ENCODE data around the gene INPP4A. TPM values are rescaled to one million over a fixed set of nuclear protein-coding genes. Genes with fewer than 3 reads are reported as not detected.
"Not testable (repeated sequence)": the region's sequence is repeated elsewhere in the genome, so short reads cannot be mapped to it uniquely, and the experiment has no call there.

The INPP4A gene
- 9.3 TPM for total RNA-seq

DNA sequence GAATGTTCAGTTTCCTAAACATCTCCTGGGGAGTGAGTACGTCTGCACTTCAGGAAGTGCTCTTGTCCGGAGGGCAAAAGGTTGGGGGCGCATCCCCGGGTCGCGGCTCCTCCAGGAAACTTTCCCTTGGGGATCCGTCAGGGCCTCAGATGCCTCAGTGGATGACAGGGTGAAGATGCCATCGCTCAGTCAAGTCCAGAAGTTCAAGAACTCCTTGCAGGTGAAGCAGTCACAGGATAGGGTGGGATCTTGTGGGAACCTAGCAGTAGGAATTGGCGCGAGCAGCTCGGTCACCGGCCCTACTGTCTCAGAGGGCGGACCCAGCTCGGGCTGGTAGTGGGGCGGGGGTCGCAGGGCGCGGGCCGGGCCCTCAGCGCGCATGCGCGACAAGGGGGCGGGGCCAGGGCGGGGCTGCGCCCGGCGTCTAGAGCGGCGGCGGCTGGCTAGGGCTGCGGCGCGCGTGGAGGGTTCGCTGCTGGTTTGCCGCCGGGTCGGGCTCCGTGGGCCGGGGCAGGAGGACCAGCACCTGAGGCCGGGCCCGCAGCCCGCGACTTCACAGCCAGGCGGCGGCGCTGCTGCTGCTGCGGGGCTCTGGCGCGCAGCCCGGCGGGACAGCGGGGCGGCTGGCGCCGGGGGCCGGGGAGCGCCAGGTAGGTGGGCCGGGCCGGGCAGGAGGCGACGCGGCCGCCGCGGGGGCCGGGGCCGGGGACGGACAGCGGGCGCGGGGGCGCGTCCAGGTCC is at the start of gene INPP4A:
Gene INPP4A (plus strand): TSS at position 423 of the 741 bp plus-strand sequence. CDS start 75,191 bp downstream, outside the sequence.
- DNase-seq (ENCODE audit: low spot score), result peak; percentile 87

DNA sequence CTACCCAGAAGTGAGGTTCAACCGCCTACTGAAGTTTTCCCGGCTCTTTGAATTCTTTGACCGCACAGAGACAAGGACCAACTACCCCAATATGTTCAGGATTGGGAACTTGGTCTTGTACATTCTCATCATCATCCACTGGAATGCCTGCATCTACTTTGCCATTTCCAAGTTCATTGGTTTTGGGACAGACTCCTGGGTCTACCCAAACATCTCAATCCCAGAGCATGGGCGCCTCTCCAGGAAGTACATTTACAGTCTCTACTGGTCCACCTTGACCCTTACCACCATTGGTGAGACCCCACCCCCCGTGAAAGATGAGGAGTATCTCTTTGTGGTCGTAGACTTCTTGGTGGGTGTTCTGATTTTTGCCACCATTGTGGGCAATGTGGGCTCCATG is 48.7 kb upstream of the INPP4A start:
- no peak for DNase-seq (ENCODE audit: low spot score)
- no peak for ATAC-seq

More for the DNA sequence above, at the start of gene INPP4A:
- peak; percentile 96 for ATAC-seq

DNA sequence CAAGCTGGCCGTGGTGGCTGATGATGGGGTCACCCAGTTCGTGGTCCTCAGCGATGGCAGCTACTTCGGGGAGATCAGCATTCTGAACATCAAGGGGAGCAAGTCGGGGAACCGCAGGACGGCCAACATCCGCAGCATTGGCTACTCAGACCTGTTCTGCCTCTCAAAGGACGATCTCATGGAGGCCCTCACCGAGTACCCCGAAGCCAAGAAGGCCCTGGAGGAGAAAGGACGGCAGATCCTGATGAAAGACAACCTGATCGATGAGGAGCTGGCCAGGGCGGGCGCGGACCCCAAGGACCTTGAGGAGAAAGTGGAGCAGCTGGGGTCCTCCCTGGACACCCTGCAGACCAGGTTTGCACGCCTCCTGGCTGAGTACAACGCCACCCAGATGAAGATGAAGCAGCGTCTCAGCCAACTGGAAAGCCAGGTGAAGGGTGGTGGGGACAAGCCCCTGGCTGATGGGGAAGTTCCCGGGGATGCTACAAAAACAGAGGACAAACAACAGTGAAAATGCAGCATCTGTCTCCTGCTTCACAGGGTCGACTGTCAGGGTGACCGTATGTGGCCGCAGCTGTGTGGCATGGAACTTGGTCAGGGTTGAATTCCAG is 47.8 kb upstream of the INPP4A start:
- ATAC-seq, result no peak
- no peak for DNase-seq (ENCODE audit: low spot score)

DNA sequence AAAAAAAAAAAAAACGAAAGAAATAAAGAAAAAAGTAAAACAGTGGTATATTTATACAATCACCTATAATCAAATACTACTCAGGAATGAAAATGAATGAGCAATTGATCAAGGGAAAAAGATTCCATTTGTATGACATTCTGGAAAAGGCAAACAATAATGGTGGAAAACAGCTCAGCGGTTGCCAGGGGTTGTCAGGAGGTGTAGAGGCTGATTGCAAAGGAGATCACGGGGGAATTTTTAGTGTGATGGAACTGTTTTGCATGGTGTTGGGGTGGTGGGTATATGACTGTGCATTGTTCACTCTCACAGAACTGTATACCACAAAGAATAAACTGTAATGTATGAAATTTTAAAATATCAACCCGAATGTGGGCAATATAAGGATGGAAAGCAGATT is 45.5 kb upstream of the INPP4A start:
- no peak for DNase-seq (ENCODE audit: low spot score)
- no peak for ATAC-seq

DNA sequence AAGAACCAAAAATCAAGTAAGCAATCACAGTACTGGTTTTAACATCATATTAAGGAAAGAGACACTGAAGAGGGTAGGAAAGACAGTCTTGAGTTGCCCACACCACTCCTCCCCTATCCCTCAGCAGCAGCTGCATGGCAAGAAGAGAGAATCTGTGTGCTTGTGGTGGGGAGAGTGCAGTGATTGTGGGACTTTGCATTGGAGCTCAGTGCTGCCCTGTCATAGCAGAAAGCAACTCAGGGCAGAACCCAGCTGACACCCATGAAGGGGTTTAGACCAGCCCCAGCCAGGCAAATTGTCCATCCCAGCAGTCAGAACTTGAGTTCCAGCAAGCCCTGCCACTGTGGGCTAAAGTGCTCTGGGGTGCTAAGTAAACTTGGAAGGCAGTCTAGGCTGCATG is 40.8 kb upstream of the INPP4A start:
- ATAC-seq, result no peak

DNA sequence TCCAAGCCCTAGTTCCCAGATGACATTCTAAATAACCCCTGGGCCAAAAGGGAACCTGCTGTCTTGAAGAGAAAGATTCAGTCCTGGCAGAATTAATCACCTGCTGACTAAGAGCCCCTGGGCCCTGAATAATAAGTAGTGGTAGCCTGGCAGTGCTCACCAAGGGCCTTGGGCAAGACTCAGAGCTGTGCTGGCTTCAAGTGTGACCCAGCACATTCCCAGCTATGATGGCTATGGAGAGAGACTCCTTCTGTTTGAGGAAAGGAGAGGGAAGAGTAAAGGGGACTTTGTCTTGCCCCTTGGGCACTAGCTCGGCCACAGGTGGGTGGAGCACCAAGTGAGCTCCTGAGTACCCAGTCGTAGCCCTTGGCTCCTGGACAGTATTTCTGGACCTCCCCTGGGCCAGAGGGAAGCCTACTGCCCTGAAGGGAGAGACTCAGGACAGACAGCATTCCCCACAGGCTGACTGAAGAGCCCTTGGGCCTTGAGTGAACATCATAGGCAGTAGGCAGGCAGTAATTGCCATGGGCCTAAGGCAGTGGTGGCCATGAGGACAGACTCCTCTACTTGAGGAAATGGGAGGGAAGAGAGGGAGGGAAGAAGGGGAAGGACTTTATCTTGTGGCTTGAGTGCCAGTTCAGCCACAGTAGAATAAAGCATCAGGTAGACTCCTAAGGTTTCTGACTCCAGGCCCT is 40.0 kb upstream of the INPP4A start:
- DNase-seq (ENCODE audit: low spot score) (no peak), ATAC-seq (no peak)

More for the DNA sequence above, 40.8 kb upstream of the INPP4A start:
- DNase-seq (ENCODE audit: low spot score), result no peak

DNA sequence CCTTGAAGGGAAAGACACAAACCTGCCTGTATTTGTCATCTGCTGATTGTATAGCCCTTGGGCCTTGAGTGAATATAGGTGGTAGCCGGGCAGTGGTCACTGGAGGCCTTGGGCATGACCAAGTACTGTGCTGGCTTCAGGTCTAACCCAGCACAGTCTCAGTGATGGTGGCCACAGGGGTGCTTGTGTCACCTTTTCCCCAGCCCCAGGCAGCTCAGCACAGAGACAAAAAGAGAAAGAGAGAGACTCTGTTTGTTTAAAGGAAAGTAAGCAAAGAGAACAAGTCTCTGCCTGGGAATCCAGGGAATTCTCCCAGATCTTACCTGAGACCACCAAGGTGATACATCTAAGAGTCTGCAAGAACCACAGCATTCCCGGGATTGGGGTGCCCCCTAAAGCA is 39.4 kb upstream of the INPP4A start:
- ATAC-seq (no peak), DNase-seq (ENCODE audit: low spot score) (no peak)

DNA sequence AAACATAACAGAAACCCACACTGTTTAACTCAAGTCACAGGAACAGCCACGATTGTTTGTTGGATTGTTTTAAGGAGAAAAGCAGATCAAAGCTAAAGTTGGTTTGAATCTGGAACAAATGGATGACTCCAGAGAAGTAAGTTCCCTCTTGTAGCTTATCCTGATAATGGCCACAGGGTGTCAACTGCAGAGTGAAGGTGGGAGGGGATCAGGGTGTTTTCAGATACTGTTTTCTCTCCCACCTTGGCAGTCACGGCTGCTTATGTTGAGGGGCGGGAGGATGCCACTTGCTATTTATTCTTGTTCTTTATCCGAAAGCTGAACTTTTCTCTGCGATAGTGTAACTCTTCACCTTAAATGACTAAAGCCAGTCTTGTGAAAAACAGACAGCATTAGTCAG is 36.5 kb upstream of the INPP4A start:
- DNase-seq (ENCODE audit: low spot score) (no peak), ATAC-seq (no peak)

DNA sequence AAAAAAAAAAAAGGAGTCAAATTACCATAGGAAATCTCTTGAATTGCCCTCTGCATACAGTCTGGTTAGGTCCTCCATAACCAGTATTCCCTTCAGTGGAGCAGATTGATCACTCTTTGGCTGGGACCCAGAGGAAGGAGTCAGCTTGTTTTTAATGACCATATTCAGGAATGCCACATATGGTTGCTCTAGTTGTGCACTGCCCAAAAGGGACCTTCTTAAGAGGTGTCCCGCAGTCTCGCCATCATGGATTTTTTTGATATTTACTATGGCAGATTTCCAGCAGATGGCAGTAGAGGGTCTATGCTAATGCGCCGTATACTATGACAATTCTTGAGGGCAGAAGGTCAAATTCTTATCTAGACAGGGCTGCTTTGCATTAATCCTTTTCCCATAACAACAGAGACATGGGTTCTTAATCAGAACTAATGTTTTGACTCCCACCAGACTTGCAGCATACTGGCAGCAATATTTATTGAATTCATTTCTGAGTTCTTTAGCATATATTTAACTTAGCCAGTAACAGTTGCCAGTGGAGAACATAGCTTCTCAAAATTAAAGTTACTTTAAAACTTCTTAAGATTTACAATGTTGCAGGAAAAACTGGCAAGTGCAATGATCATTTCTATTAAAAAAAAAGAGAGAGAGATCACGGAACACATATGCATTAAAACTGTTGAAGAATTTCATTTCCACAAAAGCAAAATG is 31.8 kb upstream of the INPP4A start:
- DNase-seq (ENCODE audit: low spot score) (no peak), ATAC-seq (peak; percentile 92)

DNA sequence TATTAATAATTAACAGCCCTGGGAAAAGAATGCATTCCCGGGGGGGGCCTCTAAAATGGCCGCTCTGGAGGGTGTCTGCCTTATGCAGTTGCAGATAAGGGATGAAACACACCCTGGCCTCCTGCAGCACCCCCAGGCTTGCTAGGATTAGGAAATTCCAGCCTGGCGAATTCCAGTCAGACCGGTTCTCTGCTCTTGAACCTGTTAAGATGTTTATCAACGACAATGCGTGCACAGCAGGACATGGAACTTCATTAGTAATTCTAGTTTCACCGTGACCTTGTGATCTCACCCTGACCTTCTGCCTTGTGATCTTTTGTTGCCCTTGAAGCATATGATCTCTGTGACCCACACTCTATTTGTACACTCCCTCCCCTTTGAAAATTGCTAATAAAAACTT is 30.4 kb upstream of the INPP4A start:
- not testable (repeated sequence) for DNase-seq (ENCODE audit: low spot score); ATAC-seq

DNA sequence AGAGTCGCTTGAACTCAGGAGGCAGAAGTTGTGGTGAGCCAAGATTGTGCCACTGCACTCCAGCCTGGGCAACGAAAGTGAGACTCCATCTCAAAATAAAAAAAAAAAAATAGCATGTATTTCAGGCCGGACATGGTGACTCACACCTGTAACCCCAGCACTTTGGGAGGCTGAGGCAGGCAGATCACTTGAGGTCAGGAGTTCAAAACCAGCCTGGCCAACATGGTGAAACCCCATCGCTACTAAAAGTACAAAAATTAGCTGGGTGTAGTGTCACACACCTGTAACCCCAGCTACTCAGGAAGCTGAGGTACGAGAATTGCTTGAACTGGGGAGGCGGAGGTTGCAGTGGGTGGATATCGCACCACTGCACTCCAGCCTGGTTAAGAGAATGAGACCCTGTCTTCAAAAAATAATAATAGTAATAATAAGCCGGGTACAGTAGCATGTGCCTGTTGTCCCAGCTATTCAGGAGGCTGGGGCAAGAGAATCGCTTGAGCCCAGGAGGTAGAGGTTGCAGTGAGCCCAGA is 28.9 kb upstream of the INPP4A start:
- ATAC-seq; DNase-seq (ENCODE audit: low spot score): not testable (repeated sequence)

DNA sequence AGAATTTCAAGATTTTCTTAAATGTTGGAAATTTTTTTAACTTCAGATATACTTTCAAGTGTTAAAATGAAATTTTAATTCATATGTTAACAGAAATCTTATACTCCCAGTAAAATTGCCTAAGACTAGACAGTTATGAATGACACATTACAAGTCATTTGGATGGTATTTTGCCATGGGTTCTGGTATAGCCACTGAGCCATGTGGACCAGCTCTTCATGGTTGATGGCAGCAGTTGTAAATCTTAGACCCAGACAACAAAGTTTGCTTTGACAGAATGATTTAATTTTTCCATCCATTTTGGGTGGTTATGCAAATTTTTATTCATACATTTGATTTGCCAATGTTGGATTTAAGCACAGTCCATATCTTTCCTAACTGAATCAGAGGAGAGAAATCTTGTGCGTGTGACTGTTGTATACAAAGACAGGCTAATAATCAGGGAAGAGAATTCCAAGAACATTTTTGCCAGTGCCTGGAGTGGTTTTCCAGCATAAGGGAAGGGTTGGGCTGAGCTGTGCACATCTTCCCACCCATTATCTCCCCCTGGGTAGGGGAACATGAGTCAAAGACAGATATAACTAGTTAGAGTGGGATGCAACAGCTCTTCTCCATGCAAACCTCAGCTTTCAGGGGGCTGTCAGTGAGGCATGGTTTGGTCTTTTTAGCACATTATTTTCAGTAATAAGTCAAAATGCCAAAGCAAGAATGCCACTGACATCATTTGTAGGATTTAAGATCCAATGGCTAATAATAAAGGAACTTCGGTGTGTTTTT is 28.1 kb upstream of the INPP4A start:
- ATAC-seq, result no peak
- no peak for DNase-seq (ENCODE audit: low spot score)

DNA sequence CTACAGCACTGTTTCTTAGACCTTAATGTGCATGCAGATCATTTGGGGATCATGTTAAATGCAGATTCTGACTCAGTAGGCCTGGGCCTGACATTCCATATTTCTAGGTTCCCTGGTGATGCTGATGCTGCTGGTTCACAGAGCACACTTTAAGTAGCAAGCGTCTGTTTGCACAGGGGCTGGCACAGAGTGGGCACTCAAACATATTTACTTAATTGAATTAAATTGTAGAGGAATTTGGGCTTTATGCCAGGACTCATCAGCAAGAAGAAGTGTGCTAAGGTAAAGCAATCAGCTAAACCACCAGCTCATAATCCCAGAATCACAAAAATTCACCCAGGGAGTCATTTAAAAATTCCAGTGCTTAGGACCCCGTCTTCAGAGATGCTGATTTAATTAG is 25.1 kb upstream of the INPP4A start:
- ATAC-seq, result no peak
- DNase-seq (ENCODE audit: low spot score), result no peak

DNA sequence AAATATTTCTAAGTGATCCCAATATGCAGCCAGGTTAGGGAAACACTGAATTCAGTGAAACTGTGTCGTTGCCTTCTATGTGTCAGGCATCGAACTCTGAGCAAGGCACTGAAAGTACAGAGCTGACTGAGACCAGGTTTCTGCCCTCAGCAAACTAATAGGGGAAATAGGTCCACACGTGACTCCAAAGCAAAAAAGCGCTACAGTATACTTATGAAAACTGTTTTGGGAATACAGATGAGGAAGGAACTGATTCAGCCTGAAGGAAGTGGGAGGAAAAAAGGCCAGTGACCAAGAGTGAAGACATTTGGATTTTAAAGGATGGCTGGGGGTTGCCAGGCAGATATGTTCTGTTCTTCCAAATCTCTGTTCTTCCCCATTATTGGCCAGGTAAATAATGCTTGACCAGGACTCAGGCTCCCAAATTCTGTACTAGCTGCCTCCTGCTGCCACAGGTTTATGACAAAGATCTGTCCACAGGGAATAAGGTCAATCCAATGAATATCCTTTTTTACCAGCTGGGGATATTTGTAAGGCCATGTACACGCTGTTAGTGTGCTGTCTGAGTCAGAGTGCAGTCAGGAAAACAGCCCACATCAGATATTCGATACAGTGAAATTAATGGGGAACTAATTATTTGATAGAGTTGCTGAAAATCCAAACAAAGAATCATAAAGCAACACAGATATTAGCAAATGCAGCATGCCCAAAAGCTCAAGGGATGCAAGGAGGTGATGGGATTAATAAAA is 24.5 kb upstream of the INPP4A start:
- peak; percentile 42 for ATAC-seq

DNA sequence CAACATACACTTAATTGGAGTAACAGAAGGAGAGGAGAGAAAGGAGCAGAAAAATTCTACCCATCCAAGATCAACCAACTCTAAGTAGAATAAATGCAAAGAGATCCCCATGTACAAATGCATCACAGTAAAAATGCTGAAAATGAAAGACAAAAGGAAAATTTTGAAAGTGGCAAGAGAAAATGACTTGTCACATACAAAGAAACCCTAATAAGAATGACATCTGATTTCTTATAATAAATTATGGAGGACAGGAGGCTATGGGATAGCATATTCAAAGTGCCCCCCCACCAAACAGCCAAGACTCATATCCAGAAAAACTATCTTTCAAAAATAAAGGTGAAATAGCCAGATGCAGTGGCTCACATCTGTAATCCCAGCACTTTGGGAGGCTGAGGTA is 22.2 kb upstream of the INPP4A start:
- DNase-seq (ENCODE audit: low spot score) (no peak), ATAC-seq (no peak)

More for the DNA sequence above, 24.5 kb upstream of the INPP4A start:
- no peak for DNase-seq (ENCODE audit: low spot score)

DNA sequence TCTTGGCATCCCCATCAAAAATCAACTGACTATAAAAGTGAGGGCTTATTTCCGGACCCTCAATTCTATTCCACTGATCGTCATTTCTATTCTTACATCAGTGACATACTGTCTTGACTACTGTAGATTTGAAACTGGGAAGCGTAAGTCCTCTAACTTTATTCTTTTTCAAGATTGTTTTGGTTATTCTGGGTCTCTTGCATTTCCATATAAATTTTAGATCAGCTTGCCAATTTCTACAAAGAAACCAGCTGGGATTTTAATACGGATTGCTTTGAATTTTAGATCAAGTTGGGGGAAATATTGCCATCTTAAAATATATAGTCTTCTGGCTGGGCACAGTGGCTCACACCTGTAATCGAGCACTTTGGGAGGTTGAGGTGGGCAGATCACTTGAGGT is 17.9 kb upstream of the INPP4A start:
- DNase-seq (ENCODE audit: low spot score) (no peak), ATAC-seq (no peak)

DNA sequence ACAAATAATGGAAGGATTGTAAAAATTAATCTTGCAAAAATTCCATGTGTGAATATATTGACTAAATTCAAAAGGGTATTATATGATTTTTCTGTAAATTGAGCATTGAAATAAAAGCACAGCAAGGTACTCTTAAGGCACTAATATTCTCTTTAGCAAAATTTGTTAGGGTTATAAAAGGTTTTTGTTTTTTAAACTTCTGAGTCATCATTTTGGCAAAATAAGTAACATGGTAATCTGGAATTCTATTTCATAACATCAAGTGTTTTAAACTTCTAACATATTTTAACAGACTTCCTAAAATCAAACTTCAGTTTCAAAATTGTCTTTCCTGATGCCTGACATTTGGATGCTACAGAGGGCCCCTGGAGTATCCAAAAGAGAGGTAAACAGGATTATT is 12.5 kb upstream of the INPP4A start:
- no peak for ATAC-seq
- DNase-seq (ENCODE audit: low spot score), result no peak

DNA sequence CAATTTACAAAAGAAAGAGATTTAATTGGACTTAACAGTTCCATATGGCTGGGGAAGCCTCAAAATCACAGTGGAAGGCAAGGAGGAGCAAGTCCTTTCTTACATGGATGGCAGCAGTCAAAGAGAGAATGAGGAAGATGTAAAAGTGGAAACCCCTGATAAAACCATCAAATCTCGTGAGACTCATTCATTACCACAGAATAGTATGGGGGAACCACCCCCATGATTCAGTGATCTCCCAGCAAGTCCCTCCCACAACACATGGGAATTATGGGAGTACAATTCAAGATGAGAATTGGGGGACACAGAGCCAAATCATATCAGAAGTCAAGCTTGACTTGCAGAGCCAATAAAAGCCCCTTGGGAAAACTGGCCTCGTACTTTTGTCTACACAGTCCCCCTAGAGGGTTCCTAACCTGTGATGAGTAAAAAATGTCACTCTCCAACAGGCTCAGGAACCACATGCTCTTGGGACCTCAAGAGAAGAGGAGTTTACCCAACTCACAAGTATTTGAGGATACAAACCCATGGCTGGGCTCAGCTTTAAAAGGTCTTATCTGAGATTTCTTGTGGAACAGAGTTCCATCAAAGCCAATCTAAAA is 11.2 kb upstream of the INPP4A start:
- ATAC-seq (no peak), DNase-seq (ENCODE audit: low spot score) (no peak)

DNA sequence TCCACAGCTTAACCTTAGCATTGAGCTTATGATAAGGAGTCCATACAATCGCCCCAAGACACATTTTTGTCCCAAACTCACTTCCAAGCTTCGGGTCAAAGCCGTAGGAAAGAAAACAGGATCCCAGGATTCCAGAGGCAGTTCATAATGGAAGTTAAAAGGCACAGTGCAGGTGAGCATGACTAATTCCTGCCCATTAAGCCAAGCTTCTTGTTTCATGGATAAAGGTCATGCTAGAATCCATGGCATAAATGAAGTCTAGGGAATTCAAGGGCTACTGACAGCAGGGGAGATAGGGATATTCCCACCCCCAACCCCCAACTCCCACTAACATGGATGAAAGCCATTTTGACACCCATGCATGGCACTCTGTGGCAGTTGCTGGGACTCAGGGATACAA is 10.2 kb upstream of the INPP4A start:
- ATAC-seq, result no peak

More for the DNA sequence above, 10.2 kb upstream of the INPP4A start:
- DNase-seq (ENCODE audit: low spot score), result no peak

Measured in left lobe of liver (tissue), 2 donors.